GM12801 (cell line): ENCODE data around the gene STOX2.

Source experiments
- TF ChIP-seq, protein P1 (sequence below): IDR thresholded peaks from one replicate; pipeline ENCODE4 v1.5.1; 2011; ENCODE audit warnings: control low read depth; ENCODE audit not compliant: insufficient read length; ENCODE audit errors: extremely low read depth

Gene STOX2

DNA sequence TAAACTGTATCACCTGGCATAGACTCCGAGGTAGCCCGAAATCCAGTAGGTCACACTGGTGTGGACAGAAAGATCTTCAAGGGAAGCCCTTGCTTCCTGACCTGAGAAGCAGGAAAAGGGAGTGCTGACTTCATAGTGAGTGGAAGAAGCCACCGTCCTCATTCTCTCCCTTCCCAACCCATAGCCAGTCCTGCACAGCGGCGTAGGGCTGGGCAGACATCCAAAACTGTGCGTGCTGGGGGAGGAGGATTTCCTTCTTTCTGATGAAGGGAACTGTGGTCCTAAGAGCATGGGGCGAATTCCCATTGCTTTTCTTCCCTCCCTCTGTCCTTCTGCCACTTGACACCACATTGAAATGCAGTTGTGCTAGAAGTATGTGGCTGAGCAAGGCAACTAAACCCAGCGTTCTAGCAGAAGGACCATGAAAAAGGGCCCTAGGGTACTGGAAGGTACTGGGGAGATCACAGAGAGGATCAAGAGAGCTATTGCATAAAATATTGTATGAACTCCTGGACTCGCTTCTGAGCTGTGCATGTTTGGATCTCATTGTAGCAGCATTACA is 66.9 kb downstream of the STOX2 start:
- TF ChIP-seq, protein P1, sequence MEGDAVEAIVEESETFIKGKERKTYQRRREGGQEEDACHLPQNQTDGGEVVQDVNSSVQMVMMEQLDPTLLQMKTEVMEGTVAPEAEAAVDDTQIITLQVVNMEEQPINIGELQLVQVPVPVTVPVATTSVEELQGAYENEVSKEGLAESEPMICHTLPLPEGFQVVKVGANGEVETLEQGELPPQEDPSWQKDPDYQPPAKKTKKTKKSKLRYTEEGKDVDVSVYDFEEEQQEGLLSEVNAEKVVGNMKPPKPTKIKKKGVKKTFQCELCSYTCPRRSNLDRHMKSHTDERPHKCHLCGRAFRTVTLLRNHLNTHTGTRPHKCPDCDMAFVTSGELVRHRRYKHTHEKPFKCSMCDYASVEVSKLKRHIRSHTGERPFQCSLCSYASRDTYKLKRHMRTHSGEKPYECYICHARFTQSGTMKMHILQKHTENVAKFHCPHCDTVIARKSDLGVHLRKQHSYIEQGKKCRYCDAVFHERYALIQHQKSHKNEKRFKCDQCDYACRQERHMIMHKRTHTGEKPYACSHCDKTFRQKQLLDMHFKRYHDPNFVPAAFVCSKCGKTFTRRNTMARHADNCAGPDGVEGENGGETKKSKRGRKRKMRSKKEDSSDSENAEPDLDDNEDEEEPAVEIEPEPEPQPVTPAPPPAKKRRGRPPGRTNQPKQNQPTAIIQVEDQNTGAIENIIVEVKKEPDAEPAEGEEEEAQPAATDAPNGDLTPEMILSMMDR: no peak

DNA sequence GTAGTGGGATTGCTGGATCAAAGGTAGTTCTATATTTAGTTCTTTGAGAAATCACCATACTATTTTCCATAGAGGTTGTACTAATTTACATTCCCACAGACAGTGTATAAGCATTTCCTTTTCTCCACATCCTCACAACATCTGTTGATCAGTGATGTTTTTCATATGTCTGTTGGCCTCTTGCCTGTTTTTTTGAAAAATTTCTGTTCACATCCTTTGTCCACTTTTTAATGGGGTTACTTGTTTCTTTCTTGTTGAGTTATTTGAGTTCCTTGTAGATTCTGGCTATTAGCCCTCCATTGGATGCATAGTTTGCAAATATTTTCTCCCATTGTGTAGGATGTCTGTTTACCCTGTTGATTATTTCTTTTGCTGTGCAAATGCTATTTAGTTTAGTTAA is 72.6 kb downstream of the STOX2 start:
- TF ChIP-seq, protein P1: no peak

DNA sequence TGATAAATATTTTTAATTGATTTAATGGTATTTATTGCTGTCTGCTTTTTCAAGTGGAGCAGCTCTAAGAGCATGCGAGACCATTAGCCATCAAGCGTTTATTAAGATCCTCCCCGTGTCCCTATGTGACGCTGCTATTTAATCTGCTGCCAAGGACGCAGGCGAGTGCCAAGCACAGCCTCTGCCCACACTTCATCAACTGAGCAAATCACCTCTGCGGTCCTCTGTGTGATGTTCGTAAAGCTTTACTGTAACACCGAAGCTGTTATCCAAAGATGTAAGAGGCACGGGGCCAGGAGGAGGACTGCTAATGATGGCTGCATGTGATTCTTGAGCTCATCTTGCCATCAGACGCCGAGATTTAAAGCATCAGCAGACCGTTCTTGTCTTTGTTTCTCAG is 79.5 kb downstream of the STOX2 start:
- TF ChIP-seq, protein P1: no peak

DNA sequence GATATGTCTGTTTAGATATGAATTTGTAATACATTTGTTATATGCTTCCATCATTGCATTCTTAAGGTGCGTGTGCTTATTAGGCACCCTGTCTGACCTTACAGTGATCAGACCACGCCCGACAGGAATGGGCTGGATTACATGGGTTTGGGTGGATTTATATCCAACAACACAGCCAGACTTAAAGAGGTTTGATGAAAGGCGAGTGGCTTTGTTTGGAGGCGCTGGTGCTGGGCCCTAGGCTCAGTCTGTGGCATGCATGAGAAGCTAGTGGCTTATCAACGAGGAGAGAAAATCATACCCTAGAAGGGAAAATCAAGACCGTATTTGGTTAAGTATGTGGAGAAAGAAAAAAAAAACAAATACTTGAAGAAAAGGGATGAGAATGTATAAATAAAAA is 80.7 kb downstream of the STOX2 start:
- TF ChIP-seq, protein P1: no peak

DNA sequence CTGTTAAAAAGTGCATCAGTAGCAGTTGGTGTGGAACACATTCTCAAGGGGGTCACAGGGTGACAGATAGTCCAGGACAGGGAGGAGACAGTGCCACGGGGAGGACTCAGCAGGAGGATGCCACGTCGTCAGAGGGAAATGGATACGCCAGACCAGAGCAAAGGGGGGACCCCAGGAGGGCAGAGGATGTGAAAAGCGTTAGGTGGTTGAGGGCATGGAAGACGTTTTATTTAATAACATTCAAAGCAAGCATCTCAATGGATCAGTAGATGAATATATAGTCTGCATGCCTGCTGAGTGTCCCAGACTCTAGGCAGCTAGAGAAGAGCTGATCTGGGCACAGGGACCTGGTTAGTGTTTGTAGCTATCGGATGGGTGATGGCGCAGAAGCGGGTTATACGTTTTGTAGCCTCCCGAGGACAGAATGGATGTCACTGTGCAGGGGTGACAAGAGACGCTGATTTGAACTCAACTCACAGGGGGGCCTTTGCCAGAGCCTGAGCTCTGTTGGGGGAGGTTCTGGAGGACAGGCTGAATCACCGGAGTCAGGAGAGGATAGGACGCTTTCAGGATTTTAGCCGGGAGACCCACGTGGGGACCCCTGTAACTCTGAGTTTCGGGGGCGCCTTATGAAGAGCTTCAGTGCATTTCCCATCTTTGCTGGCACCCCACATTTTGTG is 81.3 kb downstream of the STOX2 start:
- TF ChIP-seq, protein P1: no peak

DNA sequence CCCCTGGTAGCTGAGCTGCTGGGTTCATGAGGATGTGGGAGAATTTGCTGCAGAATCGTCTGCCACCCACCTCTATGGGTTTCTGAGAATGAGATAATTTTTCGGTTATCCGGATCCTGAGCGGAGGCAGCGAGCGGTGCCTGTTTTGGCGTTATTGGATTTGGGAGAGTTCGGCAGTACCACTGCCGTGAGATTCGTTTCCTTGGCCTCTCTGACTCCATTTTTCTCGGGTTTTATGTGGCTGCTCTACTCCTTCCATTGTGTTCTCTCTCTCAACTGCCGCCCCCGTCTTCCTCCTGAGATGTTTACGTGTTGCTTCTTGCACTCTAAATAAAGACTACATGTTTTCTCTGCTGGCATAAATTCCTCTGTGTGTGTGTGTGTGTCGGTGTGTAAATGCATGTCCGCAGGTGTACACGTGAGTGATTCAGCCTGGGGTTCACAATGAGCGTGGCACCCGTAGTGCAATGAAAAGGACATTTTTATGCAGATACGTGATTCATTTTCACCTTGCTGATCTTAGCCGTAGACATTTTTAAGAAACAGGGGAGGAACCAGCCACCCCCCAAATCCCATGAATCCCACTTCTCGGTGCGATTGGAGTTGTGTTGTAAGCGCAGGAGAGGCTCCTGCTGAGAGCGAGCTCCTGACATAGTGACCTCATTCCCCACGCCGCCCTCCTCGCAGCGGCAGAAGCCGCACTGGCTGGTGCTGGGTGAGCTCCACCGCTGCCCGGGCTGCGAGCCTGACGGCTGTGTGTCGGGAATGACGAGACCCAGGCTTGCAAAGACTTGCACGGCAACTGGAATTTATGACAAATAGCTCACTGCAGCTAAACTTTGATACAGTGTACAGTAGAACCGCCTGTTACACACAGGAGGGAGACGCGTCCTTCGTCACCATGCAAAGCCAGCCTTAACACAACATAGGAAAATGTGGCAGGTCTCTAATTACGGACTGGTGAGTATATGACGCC is 82.2 kb downstream of the STOX2 start:
- TF ChIP-seq, protein P1: no peak

DNA sequence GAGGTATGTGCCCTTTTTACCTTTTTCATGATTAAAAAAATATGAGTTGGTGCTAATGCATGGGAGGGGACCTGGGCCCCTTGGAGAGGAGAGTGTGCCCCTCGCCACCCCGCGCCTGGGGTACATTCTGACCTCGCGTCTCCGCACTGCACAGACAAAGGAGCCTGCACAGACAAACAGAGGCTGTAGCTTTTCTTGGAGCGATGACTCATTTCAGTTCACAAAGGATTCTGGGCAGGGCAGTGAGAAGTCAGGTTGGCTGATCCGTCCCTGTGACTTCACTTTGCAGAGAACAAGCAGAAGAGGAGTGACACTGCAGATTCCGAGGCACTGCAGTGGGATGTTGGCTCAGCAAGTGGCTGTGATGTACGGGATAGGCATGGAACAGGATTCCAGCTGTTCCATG is 82.9 kb downstream of the STOX2 start:
- TF ChIP-seq, protein P1: no peak
